ENCODE data around the gene CKMT1B. TPM values are rescaled to one million over a fixed set of nuclear protein-coding genes. Genes with fewer than 3 reads are reported as not detected.
"Not testable (repeated sequence)": the region's sequence is repeated elsewhere in the genome, so short reads cannot be mapped to it uniquely, and the experiment has no call there.

Gene CKMT1B
- total RNA-seq, 4 donors from 2014 or later: not detected

DNA sequence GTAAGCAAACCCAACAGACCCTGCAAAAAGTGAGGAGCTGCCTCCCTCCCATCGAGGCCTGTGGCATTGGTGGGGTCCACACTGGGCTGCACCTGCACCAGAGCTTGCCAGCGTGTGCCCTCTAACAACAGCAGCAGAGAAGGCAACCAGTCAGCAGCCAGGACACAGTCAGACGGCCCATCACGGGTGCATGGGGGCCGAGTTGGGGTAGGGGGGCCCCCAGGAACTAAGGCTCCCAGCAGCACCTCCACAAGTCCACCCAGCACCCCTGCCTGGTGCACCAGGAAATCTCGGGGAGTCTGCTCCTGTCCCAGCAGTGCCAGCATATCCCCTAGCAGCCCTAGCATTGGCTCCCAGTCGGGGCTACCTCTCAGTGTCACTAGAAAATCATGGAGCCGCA, 23.9 kb downstream of the CKMT1B start:
- not testable (repeated sequence) for DNase-seq (ENCODE audit: low spot score in 2 of 2); H3K36me3 ChIP-seq; H3K4me1 ChIP-seq; H3K9me3 ChIP-seq; H3K27me3 ChIP-seq; H3K4me3 ChIP-seq; H3K27ac ChIP-seq
- no CpG with 5 or more reads among the region's 8 CpGs for WGBS, 2 donors

DNA sequence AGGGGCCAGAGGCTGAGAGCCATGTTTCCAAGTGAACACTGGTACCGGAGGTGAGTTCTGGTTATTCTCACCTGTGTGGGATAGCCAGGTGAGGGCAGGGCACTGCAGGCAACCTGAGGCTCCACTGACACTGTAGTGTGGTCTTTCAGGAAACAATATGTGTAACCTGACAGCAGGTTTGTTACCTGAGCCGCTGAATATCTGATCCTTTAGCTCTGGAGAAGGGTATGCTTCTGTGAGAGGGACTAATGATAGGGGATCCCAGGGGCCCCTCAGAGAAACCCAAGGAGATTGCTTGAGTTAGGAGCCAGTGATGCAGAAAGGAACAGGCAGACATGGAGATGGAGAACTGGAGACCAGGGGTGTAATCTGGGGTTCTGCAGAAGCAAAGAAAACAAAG, 24.9 kb downstream of the CKMT1B start, which contains the start of gene STRC:
Gene STRC (minus strand): TSS at position 101 of the 400 bp plus-strand sequence. CDS start 78 bp downstream, at position 23.
- H3K9me3 ChIP-seq; H3K4me1 ChIP-seq; H3K27me3 ChIP-seq; DNase-seq (ENCODE audit: low spot score in 2 of 2); H3K4me3 ChIP-seq; H3K36me3 ChIP-seq; H3K27ac ChIP-seq: not testable (repeated sequence)
- WGBS, 2 donors: no CpG with 5 or more reads among the region's 2 CpGs

DNA sequence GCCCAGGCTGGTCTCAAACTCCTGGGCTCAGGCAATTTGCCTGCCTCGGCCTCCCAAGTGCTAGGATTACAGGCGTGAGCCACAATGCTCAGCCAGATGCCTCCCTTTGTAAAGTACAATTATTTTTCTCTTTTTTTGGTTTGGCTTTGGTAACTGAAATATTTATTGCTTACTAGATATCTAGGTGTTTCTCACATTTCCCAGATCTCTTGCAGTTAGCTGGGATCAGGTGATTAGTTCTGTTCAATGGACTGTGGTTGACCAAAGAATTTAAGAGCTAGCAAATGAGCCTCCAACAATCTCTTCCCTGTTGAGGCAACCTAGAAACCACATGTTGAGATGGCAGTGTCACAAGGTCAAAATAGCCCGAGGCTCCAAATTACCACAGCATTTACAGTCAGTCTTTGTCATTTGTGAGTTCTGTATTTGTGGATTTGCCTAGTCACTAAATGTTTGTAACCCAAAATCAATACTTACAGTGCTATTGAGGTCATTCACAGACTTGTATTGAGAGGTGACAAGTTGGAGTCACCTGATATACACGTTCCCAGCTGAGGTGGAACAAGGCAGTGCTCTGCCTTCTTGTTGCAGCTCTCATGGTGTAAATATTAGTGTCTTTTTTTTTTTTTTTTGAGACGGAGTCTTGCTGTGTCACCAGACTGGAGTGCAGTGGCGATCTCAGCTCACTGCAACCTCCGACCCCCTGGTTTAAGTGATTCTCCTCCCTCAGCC, 28.4 kb downstream of the CKMT1B start:
- WGBS, 2 donors: 40 to 42% methylated on average over 6 of the region's 7 CpGs
- not testable (repeated sequence) for H3K4me1 ChIP-seq; DNase-seq (ENCODE audit: low spot score in 2 of 2); H3K36me3 ChIP-seq; H3K4me3 ChIP-seq; H3K27me3 ChIP-seq; H3K27ac ChIP-seq; H3K9me3 ChIP-seq

DNA sequence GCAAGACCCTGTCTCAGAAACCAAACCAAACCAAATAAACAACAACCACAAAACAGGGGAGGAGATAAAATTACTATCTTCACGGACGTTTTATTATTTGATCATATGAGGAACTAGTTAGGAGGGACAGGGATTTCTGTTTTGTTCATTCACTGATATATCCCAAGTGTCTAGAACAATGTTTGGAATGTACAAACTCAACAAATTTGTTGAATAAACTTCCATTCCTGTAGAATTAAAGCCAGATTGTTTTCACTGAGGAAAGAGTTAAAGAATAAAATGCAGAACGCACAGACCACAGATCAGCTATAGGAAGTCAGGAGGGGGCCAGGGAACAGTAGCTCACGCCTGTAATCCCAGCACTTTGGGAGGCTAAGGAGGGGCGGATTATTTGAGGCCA, 31.3 kb downstream of the CKMT1B start:
- TF ChIP-seq, protein P1, sequence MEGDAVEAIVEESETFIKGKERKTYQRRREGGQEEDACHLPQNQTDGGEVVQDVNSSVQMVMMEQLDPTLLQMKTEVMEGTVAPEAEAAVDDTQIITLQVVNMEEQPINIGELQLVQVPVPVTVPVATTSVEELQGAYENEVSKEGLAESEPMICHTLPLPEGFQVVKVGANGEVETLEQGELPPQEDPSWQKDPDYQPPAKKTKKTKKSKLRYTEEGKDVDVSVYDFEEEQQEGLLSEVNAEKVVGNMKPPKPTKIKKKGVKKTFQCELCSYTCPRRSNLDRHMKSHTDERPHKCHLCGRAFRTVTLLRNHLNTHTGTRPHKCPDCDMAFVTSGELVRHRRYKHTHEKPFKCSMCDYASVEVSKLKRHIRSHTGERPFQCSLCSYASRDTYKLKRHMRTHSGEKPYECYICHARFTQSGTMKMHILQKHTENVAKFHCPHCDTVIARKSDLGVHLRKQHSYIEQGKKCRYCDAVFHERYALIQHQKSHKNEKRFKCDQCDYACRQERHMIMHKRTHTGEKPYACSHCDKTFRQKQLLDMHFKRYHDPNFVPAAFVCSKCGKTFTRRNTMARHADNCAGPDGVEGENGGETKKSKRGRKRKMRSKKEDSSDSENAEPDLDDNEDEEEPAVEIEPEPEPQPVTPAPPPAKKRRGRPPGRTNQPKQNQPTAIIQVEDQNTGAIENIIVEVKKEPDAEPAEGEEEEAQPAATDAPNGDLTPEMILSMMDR (IDR thresholded peaks at IDR 0.05): no peak
- no peak for TF ChIP-seq POLR2A (IDR thresholded peaks at IDR 0.05)
- TF ChIP-seq EP300 (IDR thresholded peaks at IDR 0.05): no peak
- no peak for DNase-seq (ENCODE audit: low spot score in 2 of 2)
- no peak overlapping the region for H3K27ac ChIP-seq
- no peak overlapping the region for H3K4me3 ChIP-seq
- H3K27me3 ChIP-seq: no peaks in the 10 kb centered on the region
- H3K36me3 ChIP-seq: no peaks in the 10 kb centered on the region
- H3K9me3 ChIP-seq: no peaks in the 10 kb centered on the region
- H3K4me1 ChIP-seq: no peaks in the 10 kb centered on the region
- WGBS, 2 donors: 15 to 19% methylated on average over 5 of the region's 5 CpGs

DNA sequence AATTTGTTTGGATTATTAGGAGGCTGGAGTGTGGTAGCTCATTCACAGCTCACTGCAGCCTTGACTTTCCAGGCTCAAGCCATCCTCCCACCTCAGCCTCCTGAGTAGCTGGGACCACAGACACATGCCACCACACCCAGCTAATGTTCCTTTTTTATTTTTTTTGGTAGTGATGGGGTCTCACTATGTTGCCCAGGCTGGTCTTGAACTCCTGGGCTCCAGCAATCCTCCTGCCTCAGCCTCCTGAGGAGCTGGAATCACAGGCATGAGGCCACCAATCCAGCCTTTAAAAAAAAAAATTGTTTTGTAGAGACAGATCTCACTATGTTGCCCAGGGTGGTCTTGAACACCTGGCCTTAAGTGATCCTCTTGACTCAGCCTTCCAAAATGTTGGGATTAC, 33.1 kb downstream of the CKMT1B start:
- DNase-seq (ENCODE audit: low spot score in 2 of 2); H3K27ac ChIP-seq; H3K36me3 ChIP-seq; H3K4me1 ChIP-seq; H3K4me3 ChIP-seq; H3K9me3 ChIP-seq; H3K27me3 ChIP-seq: not testable (repeated sequence)

DNA sequence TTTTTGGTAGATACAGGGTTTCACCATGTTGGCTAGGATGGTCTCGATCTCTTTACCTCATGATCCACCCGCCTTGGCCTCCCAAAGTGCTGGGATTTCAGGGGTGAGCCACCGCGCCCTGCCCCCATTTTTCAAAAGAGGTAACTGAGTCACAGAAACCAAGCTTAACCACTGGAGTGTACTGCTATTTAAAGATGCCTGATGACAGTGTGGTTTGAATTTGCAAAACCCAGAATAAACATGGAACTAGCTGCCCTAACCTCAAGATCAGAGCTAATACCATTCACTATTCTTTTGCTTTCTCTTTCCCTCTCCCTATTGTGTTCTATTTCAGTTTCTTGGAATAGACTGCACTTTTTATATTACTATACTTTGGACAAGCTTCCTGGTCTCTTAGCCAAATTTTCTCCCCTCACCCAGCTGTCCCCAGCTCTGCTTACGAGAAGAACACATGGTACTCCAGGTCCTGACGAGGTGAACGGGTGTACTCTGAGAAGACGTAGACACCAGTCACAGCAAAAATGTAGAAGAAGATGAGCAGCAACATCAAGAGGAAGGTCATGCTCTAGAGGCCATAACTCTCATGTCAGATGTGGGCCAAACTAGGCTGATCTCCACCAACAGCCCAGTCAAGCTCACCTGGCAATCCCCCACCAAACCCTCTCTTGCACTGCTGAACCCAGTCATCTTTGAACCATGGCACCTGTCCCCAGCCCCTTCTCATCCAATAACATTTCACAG, 44.8 kb downstream of the CKMT1B start:
- 91 to 93% methylated on average over 8 of the region's 8 CpGs for WGBS, 2 donors

More for the DNA sequence above, 44.8 kb downstream of the CKMT1B start:
- not testable (repeated sequence) for H3K4me3 ChIP-seq; H3K36me3 ChIP-seq; H3K9me3 ChIP-seq; H3K27me3 ChIP-seq; H3K4me1 ChIP-seq; H3K27ac ChIP-seq; DNase-seq (ENCODE audit: low spot score in 2 of 2)

Small RNA genes lying within 50 kb of the gene (small RNA-seq; reads per million reads assigned to genes)
- gene PDIA3P2 (not detected), gene RNU6-554P (not detected), gene RNU6-610P (not detected)

Other genes starting within 250 kb of the CKMT1B start
- 10 to 100 TPM; 27.0 to 48.0 (median 31.6) TPM for gene ZSCAN29, start 223.0 kb upstream of the CKMT1B start, total RNA-seq
- 10 to 100 TPM; 11.8 to 17.5 (median 14.3) TPM for gene TUBGCP4, start 222.9 kb upstream of the CKMT1B start, total RNA-seq
- 10 to 100 TPM; 37.6 to 47.4 (median 42.4) TPM for gene TP53BP1, start 100.9 kb upstream of the CKMT1B start, total RNA-seq
- 10 to 100 TPM; 17.4 to 23.7 (median 21.3) TPM for gene MAP1A, start 76.4 kb upstream of the CKMT1B start, total RNA-seq
- 10 to 100 TPM; 22.6 to 57.9 (median 40.4) TPM for gene PPIP5K1, start 3.8 kb upstream of the CKMT1B start, total RNA-seq
- gene STRC, start 24.8 kb downstream of the CKMT1B start, total RNA-seq: 1 to 10 TPM in 3 of 4 donors, under 1 TPM in 1; 0.30 to 1.4 (median 1.2) TPM
- 10 to 100 TPM in 1 of 4 donors, 1 to 10 TPM in 3; 1.2 to 18.6 (median 6.3) TPM for gene CATSPER2, start 54.8 kb downstream of the CKMT1B start, total RNA-seq
- not detected for gene CKMT1A, start 99.8 kb downstream of the CKMT1B start, total RNA-seq
- gene PDIA3, start 152.4 kb downstream of the CKMT1B start, total RNA-seq: 100 to 1,000 TPM in 1 of 4 donors, 10 to 100 TPM in 3; 75.4 to 107 (median 94.2) TPM
- 10 to 100 TPM; 11.4 to 29.3 (median 13.0) TPM for gene ELL3, start 182.9 kb downstream of the CKMT1B start, total RNA-seq
- 100 to 1,000 TPM; 698 to 988 (median 804) TPM for gene SERF2, start 198.3 kb downstream of the CKMT1B start, total RNA-seq
- under 1 TPM in 1 of 4 donors, not detected in 3; 0.20 TPM for gene SERINC4, start 206.2 kb downstream of the CKMT1B start, total RNA-seq
- gene HYPK, start 206.6 kb downstream of the CKMT1B start, total RNA-seq: 10 to 100 TPM in 3 of 4 donors, 1 to 10 TPM in 1; 7.5 to 27.6 (median 12.1) TPM
- 10 to 100 TPM in 3 of 4 donors, 1 to 10 TPM in 1; 9.6 to 15.7 (median 11.9) TPM for gene MFAP1, start 230.7 kb downstream of the CKMT1B start, total RNA-seq
- 1 to 10 TPM; 2.7 to 7.5 (median 2.9) TPM for gene WDR76, start 233.0 kb downstream of the CKMT1B start, total RNA-seq